HG03457 (cell line): ENCODE results near the gene GH2.
"Not testable (repeated sequence)": the region's sequence is repeated elsewhere in the genome, so short reads cannot be mapped to it uniquely, and the experiment has no call there.

Source experiments
- ATAC-seq: cut with Tn5 transposase; IDR thresholded peaks from one replicate; pipeline ENCODE4 v1.9.1; 2021; ENCODE audit warnings: moderate number of reproducible peaks; ENCODE audit not compliant: unreplicated experiment

GH2 gene

GRCh38 chr17:63874693-63875092 is 7.1 kb downstream of the GH2 start:
- not testable (repeated sequence) for ATAC-seq

DNA sequence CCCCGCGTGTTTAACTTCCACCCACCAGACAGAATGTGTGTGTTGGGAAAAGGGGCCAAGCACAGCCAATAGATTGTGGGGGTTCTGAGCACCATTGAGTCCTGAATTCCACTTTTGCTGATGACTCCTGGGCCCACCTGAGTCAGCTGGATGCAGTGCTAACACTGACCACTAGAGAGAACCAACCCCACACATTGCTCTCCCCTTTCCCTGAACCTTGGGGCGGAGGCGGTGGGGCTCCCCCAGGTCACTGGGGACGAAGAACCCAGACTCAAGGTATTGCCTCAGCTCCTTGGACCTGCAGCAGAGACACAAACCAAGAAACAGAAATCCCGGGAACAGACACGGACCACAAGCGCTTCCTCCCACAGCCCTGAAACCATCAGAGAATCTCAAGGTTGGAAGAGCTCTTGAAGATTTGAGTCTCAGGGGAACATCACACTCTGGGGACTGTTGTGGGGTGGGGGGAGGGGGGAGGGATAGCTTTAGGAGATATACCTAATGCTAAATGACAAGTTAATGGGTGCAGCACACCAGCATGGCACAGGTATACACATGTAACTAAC is 7.6 kb downstream of the GH2 start:
- ATAC-seq, result not testable (repeated sequence)

- not testable (repeated sequence) for ATAC-seq
Observed at GRCh38 chr17:63873577-63873976, 8.2 kb downstream of the GH2 start, which contains the start of gene CSH2. TSS of gene CSH2 (minus strand) at chr17:63873677. CDS start at chr17:63873614, 63 bp downstream.

GRCh38 chr17:63871646-63872365 is 9.9 kb downstream of the GH2 start:
- ATAC-seq, result not testable (repeated sequence)

DNA sequence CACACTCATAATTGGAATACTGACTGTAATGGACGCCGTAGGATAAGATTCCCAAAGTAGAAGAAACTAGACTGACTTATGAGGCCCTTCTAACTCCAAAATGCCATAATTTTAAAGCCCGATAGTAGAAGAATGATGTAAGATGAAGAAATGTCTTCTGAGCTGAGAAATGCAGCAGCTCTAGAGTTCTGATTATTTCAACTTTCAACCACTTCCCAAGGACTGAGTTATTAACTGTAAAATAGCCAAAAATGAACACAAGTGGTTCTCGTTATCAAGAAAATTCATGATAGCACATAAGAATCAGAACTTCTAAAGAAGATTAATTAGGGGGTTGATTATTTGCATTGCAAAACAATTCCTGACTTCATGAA is 11.5 kb downstream of the GH2 start:
- not testable (repeated sequence) for ATAC-seq

- not testable (repeated sequence) for ATAC-seq
Observed at GRCh38 chr17:63869491-63870291, 12.1 kb downstream of the GH2 start.

DNA sequence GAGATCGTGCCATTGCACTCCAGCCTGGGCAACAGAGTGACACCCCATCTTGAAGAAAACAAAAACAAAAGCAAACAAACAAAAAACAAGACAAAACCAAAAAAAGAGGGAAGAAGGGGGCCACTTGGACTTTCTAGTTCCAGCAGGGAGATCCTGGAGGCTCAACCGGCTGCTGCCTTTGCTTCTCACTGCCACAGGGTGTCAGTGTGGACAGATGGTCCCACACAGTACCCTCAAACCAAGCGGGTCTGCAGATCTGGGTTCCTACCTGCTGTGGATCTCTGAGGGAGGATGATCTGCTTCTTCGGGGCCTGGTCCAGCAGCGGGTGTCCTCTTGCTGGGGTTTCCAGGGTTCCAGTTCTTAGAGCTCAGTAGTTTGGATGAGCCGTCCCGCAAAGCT is 15.1 kb downstream of the GH2 start:
- not testable (repeated sequence) for ATAC-seq

- ATAC-seq, result no peak
Observed at GRCh38 chr17:63859257-63859656, 22.5 kb downstream of the GH2 start.

DNA sequence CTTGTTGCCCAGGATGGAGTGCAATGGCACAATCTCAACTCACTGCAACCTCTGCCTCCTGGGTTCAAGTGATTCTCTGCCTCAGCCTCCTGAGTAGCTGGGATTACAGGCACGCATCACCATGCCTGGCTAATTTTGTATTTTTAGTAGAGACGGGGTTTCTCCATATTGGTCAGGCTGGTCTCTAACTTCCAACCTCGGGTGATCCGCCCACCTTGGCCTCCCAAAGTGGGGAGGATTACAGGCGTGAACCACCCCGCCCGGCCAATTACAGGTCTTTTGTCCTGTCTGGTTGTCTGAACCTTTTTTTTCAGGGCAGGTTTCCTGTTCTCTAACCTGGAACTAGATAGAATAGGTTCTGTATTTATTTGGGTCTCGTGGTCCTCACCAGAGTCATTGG is 25.3 kb downstream of the GH2 start:
- not testable (repeated sequence) for ATAC-seq

DNA sequence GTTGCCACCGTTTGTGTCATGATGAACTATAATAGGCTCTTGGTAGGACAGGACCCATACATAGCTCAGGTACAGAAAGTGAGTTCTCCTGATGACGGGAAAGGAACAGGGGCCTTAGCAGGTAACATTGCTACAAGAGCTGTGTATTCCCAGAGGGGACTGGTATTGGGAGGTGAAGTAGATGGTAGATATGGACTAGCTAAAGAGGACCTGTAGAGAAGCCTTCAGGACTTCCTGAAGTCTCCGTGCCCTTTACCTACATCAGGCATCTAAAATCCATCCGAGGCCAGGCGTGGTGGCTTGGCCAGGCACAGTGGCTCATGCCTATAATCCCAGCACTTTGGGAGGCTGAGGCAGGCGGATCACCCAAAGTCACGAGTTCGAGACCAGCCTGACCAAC is 26.6 kb downstream of the GH2 start:
- ATAC-seq, result no peak

DNA sequence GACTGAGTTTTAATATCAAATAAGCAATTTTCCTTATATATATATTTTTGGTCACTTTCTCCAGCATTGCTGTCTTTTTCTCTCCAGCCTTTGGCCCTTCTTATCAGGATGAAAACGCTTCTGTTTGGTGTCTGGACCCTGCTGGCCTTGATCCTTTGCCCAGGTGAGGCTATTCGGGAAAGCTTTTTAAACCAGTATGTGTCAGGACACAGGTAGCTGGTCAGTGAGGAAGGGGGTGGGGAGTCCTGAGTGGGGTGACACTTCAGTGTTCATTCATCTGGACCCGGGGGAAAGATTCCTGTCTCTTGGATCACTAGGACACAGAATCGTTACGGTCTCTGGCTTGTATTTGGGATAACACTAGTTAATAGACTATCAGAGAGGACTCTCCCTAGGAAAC is 27.0 kb downstream of the GH2 start:
- no peak for ATAC-seq

GRCh38 chr17:63853260-63853659 is 28.5 kb downstream of the GH2 start:
- ATAC-seq, result no peak

DNA sequence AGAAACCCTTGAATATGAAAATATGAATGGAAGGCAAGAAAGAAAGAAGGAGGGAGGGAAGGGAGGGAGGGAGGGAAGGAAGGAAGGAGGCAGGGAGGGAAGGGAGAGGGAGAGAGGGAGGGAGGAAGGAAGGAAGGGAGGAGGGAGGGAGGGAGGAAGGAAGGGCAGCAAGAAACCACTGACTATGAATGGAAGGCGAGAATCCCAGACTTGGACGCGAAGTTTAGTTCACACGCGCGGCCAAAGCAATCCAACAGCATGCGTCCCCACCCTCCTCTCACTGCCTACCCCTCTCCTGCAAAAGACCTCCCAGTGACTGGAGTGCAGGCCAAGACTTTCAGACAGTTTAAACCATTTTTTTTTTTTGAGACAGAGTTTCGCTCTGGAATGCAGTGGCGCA is 31.3 kb downstream of the GH2 start:
- ATAC-seq, result no peak

DNA sequence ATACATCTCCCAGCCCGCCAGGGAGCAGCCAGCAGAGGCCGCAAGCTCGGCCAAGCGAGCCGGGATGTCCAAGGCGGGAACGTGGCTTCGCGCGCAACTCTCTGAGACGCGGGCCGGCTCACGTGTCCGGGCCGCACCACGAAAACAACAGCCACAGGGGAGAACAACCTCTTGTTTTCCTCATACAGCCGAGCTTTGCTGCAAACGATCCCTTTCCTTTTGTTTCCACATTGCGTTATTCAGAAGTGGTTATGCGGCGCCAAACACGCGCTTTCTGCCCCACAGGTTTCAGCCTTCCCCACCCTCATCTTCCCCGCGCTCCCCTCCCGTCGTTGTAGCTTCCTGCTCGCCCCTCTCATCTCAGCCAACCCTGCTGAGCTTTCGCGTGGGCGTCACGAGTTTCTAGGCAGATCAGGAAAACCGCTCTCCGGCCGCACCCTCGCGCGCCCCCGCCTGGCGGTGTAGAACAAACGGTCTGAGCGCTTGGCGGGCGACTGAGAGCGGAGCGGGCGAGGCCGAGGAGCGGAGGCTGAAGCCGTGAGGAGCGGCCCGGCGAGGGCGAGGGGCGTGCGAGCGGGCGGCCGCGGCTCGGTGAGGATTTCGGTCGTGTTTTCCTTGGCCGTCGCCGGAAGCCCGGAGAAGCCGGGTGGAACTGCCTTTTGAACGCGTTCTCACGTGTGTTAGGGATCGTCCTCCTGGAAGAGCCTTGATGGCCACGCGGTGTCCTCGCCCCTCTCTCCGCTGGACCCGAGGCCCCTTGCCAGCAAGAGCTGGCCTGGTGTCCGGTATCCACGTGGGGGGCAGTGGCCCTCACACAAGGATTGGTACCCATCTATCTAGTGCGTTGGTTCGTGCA is 32.7 kb downstream of the GH2 start:
- no peak for ATAC-seq

- no peak for ATAC-seq
Observed at GRCh38 chr17:63847525-63848249, 34.1 kb downstream of the GH2 start.

DNA sequence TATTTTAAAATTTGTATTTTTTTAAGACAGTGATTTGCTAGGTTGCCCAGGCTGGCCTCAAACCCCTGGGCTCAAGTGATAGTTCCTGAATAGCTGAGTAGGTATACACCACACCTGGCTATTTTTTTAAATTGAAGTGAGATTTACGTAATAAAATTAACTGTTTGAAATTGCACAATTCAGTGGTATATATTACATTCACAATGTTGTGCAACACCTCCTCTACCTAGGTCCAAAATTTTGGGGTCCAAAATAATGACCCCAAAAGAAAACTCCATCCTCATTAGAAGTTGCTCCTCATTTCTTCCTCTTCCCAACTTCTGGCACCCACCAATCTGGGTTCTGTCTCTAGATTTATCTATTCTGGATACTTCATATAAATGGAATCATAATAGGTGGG is 36.2 kb downstream of the GH2 start:
- ATAC-seq, result no peak

GRCh38 chr17:63843910-63844677 is 37.6 kb downstream of the GH2 start:
- no peak for ATAC-seq

DNA sequence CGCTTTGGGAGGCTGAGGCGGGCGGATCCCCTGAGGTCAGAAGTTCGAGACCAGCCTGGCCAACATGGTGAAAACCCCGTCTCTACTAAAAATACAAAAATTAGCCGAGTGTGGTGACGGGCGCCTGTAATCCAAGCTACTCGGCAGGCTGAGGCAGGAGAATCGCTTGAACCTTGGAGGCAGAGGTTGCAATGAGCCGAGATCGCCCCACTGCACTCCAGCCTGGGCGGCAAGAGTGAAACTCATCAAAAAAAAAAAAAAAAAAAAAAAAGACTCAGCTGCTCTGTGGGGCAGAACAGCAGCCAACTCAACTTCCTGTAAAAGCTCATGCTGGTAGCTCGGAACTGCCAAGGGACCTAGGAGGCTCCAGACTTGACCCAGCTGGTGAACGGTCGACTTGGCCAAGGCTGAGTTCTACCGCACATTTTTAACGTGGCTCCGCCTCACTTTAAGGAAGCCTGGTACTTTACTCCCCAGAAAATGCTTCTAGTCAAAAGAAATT is 38.3 kb downstream of the GH2 start:
- ATAC-seq, result not testable (repeated sequence)
